NCI-H2081 treated with DMSO at 0.1 percent for 48 hours (cell line): ENCODE data around the gene VPS33B.

Experiments
- DNase-seq: peaks from one replicate; lab custom pipeline; 2025; lab: John Stamatoyannopoulos, UW

VPS33B gene

GRCh38 chr15:90979582-90979981, 42.8 kb downstream of the VPS33B start:
- DNase-seq: no peak

- DNase-seq: no peak
Observed at GRCh38 chr15:90974216-90974615, 48.2 kb downstream of the VPS33B start.

GRCh38 chr15:90972133-90972532, 50.3 kb downstream of the VPS33B start:
- no peak for DNase-seq

- no peak for DNase-seq
Observed at GRCh38 chr15:90970274-90970673, 52.1 kb downstream of the VPS33B start.

- DNase-seq: no peak
Observed at GRCh38 chr15:90968434-90968833, 54.0 kb downstream of the VPS33B start.

GRCh38 chr15:90967206-90967605, 55.2 kb downstream of the VPS33B start:
- no peak for DNase-seq

GRCh38 chr15:90966262-90966661, 56.1 kb downstream of the VPS33B start:
- DNase-seq: no peak

- no peak for DNase-seq
Observed at GRCh38 chr15:90962021-90962420, 60.4 kb downstream of the VPS33B start.

GRCh38 chr15:90960298-90961091, 61.9 kb downstream of the VPS33B start:
- no peak for DNase-seq

GRCh38 chr15:90959894-90960293, 62.5 kb downstream of the VPS33B start:
- DNase-seq: no peak

GRCh38 chr15:90959028-90959595, 63.3 kb downstream of the VPS33B start:
- no peak for DNase-seq

GRCh38 chr15:90957791-90958190, 64.6 kb downstream of the VPS33B start:
- no peak for DNase-seq

- no peak for DNase-seq
Observed at GRCh38 chr15:90957031-90957790, 65.2 kb downstream of the VPS33B start.

GRCh38 chr15:90956274-90957030, 65.9 kb downstream of the VPS33B start:
- peak; percentile 13 for DNase-seq

- DNase-seq: no peak
Observed at GRCh38 chr15:90955624-90956273, 66.6 kb downstream of the VPS33B start.

GRCh38 chr15:90954712-90955623, 67.4 kb downstream of the VPS33B start, which contains the start of gene RCCD1:
TSS of gene RCCD1 (plus strand) at chr15:90954884. CDS start at chr15:90956735, 1,851 bp downstream.
- DNase-seq: peak; percentile 47

GRCh38 chr15:90953947-90954711, 68.3 kb downstream of the VPS33B start:
- no peak for DNase-seq

GRCh38 chr15:90952901-90953677, 69.3 kb downstream of the VPS33B start:
- no peak for DNase-seq

- no peak for DNase-seq
Observed at GRCh38 chr15:90950676-90951075, 71.7 kb downstream of the VPS33B start.
